Measurements from ENCODE around the gene HOXD11.
A peak's percentile ranks its signal among the peaks of the same experiment; 100 is the strongest.

The HOXD11 gene

GRCh38 chr2:176123411-176124109, 16.5 kb downstream of the HOXD11 start:
- H3K27ac ChIP-seq, result no peak overlapping the region
- TF ChIP-seq CTCF (IDR thresholded peaks at IDR 0.05), result no peak
- no peak for DNase-seq (ENCODE audit: low spot score)
- H3K4me3 ChIP-seq, result peak overlapping the region; percentile 75

DNA sequence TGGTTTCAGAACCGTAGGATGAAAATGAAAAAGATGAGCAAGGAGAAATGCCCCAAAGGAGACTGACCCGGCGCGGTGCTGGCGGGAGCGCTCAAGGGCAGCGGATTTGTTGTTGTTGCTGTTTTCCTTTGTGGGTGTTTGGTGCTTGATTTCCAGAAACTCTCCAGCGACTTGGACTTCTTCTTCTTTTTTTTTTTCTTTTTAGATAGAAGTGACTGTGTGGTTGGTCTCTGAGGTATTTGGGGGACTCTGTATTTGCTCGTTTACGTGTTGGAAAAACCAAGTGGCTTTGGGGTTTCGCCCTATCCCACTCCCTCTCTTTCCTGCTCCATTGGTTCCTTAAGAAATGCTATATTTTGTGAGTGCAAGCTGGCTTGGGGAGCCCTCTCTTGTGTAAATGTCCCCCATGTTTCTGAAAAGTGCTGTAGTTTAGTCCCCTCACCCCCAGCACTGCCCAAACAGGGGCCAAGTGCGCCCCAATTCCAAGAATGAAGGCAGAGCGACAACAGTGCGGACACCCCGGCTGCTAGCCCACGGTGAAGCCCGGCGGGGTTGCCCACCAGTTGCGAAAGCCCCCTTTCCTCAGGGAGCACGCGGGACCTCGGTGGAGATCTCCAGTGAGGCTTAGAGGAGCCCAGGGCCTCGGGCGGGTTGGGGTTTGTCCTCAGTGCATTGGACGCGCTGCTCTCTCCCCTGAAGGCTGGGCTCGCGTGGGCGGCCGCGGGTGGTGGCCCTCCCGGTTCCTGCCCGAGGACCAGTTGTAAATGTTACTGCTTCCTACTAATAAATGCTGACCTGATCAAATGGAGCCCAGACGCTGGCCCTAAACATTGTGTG, 17.2 kb downstream of the HOXD11 start:
- H3K4me3 ChIP-seq, result peak overlapping the region; percentile 75
- H3K27ac ChIP-seq, result no peak overlapping the region
- no peak for TF ChIP-seq CTCF (IDR thresholded peaks at IDR 0.05)
- no peak for DNase-seq (ENCODE audit: low spot score)

DNA sequence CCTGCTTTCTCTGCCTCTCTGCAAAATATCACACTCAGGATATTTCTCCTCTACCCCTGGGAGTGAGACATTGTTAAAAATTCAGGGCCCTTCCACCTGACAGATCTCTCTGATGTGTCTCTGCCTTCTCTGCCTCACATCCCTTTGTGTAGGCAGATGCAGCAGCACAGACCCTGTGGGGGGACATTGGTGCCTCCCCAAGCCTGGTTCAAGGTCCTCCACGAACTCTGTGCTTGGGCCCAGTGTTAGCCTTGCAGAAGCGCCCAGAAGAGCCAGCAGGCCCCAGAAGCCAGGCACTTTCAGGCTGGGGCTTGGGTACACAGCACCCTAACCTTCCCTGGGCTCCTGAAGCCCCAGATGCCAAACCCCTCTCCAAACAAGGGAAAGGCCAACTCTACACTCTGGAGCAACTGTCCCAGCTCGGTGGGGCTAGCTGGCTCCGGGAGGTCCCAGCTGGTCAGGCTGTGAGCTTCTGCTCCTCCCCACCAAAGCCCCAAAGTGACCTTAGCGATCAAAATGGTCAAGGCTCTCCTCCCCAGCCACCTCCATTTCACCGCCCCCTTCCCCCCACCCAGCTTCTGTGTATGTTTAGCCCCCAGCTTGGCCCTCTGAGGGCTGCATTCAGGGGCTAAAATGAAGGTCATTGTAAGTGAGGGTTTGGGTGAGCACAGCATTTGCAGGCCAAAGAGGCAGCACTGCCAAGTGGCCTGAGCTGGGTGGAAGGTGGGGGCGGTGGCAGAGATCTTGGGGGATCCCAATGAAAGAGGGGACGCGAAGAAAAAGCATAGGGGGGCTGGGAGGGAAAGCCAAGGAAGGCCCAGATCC, 18.1 kb downstream of the HOXD11 start:
- Histone ChIP-seq H3K4me3 (no peak overlapping the region), H3K27ac (no peak overlapping the region)
- DNase-seq (ENCODE audit: low spot score), result no peak
- no peak for TF ChIP-seq CTCF (IDR thresholded peaks at IDR 0.05)

DNA sequence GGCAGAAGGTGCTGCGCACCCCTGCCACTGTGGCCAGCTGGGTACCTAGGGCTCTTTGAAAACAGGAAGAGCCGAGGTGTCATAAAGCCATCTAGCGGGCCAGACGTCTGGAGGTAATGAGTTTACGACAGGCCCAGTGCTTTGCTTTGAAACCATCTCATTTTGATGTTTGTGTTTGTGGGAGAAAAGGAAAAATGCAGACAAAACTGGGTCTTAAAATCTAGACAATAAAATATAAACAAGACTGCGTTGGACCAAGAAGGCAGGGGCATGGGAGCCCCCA, 18.6 kb downstream of the HOXD11 start:
- no peak for TF ChIP-seq CTCF (IDR thresholded peaks at IDR 0.05)
- Histone ChIP-seq H3K27ac (no peak overlapping the region), H3K4me3 (no peak overlapping the region)
- DNase-seq (ENCODE audit: low spot score), result no peak

GRCh38 chr2:176126929-176127773, 20.1 kb downstream of the HOXD11 start:
- no peak for DNase-seq (ENCODE audit: low spot score)
- TF ChIP-seq CTCF (IDR thresholded peaks at IDR 0.05), result peak; percentile 90
- no peak overlapping the region for H3K4me3 ChIP-seq
- H3K27ac ChIP-seq, result no peak overlapping the region

GRCh38 chr2:176127774-176128072, 20.6 kb downstream of the HOXD11 start:
- no peak for TF ChIP-seq CTCF (IDR thresholded peaks at IDR 0.05)
- Histone ChIP-seq H3K27ac (no peak overlapping the region), H3K4me3 (no peak overlapping the region)
- DNase-seq (ENCODE audit: low spot score), result no peak

Measured in coronary artery (tissue), 2 donors.